OCI-LY7 (cell line): ENCODE results near the gene ZMYM5. TPM values are rescaled to one million over a fixed set of nuclear protein-coding genes. Genes with fewer than 3 reads are reported as not detected.

Experiments used
- BruUV-seq: library from RNA; stranded (reverse); fragments of 400-500 nt; replicated peaks from 2 replicates; lab custom pipeline; 2021; lab: Mats Ljungman, UMichigan
- CTCF ChIA-PET: fragments of 300-600 bp; sonication (Branson Sonifier 250); formaldehyde crosslinking; loops from one replicate; lab custom pipeline; 2022; ENCODE audit warnings: antibody characterized with exemption; ENCODE audit not compliant: unreplicated experiment; lab: Charles Lee
- POLR2A ChIA-PET: fragments of 300-600 bp; sonication (Branson Sonifier 250); formaldehyde crosslinking; loops from one replicate; lab custom pipeline; 2022; ENCODE audit warnings: antibody characterized with exemption; lab: Charles Lee
- DNase-seq: peaks from one replicate; pipeline ENCODE4 v3.0.0-alpha.2; 2015; ENCODE audit warnings: low spot score
- H2AFZ ChIP-seq: fragments of 200-600 bp; sonication (generic), shearing (Covaris generic); 2 replicates; pipeline ENCODE4 v1.6.1; 2014; ENCODE audit warnings: mild to moderate bottlenecking, antibody characterized with exemption, low read length, moderate library complexity
- H3K27ac ChIP-seq: fragments of 200-600 bp; sonication (generic); 2 replicates; pipeline ENCODE4 v1.5.1; 2014; ENCODE audit warnings: mixed run types, low read depth, mild to moderate bottlenecking, moderate library complexity, low read length, inconsistent platforms; ENCODE audit not compliant: poor library complexity, severe bottlenecking
- H3K36me3 ChIP-seq: fragments of 200-600 bp; sonication (generic); 2 replicates; pipeline ENCODE4 v1.6.1; 2014; ENCODE audit warnings: mild to moderate bottlenecking, antibody characterized with exemption, low read length, moderate library complexity, mixed read lengths; ENCODE audit not compliant: insufficient read depth
- H3K4me1 ChIP-seq: fragments of 200-600 bp; sonication (generic); 2 replicates; pipeline ENCODE4 v1.5.1; 2014; ENCODE audit warnings: mild to moderate bottlenecking, low read length; ENCODE audit not compliant: insufficient read depth, poor library complexity, severe bottlenecking
- H3K4me2 ChIP-seq: fragments of 200-600 bp; sonication (generic); 2 replicates; pipeline ENCODE4 v1.6.1; 2014; ENCODE audit warnings: mild to moderate bottlenecking, low read length
- H3K4me3 ChIP-seq: fragments of 200-600 bp; sonication (generic); 2 replicates; pipeline ENCODE4 v1.5.1; 2014; ENCODE audit warnings: mild to moderate bottlenecking, low read depth, low read length; ENCODE audit not compliant: poor library complexity, severe bottlenecking
- H3K79me2 ChIP-seq: fragments of 200-600 bp; sonication (generic); 2 replicates; pipeline ENCODE4 v1.6.1; 2016; ENCODE audit warnings: low read depth, mild to moderate bottlenecking, low read length, moderate library complexity, mixed read lengths; ENCODE audit not compliant: insufficient read depth
- H3K9me2 ChIP-seq: fragments of 200-600 bp; sonication (generic); 2 replicates; pipeline ENCODE4 v1.6.1; 2016; ENCODE audit warnings: mild to moderate bottlenecking, low read length, mixed read lengths; ENCODE audit not compliant: insufficient read depth
- H3K9me3 ChIP-seq: fragments of 200-600 bp; sonication (generic); 2 replicates; pipeline ENCODE4 v1.6.1; 2014; ENCODE audit warnings: mild to moderate bottlenecking, mixed run types, low read length, mixed read lengths
- H4K20me1 ChIP-seq: fragments of 200-600 bp; sonication (generic); 2 replicates; pipeline ENCODE4 v1.6.1; 2014; ENCODE audit warnings: mild to moderate bottlenecking, antibody characterized with exemption, low read length, moderate library complexity, mixed read lengths; ENCODE audit not compliant: insufficient read depth
- CTCF ChIP-seq: fragments of 200-600 bp; sonication (generic); conservative IDR thresholded peaks from 2 replicates; pipeline ENCODE4 v1.5.1; 2014; ENCODE audit warnings: mild to moderate bottlenecking, antibody characterized with exemption, low read length, moderate library complexity, mixed read lengths
- EZH2phosphoT487 ChIP-seq: fragments of 200-600 bp; sonication (generic); IDR thresholded peaks from 2 replicates; pipeline ENCODE4 v1.6.1; 2018; ENCODE audit warnings: low read depth, borderline replicate concordance, mild to moderate bottlenecking, mixed run types, antibody characterized with exemption, low read length, moderate library complexity, mixed read lengths
- intact Hi-C: fragments of 100-400 bp; cut with micrococcal nuclease; formaldehyde crosslinking; loops from one replicate; pipeline ENCODE4 v1.10.0; 2022; ENCODE audit not compliant: unreplicated experiment
- total RNA-seq, 2 experiments: library from RNA; depleted of rRNA in 1 of 2; stranded (reverse); fragments of >200 nt in 1 of 2; shearing (Covaris generic) in 1 of 2; gene quantifications; 2 replicates each; pipeline ENCODE4 v1.2.3, GENCODE V29; 2014 to 2022

ZMYM5 gene
- total RNA-seq, 2 experiments from 2014 or later = 10.2 to 15.2 TPM

GRCh38 chr13:19862481-19863313 lies 752 bp downstream of the ZMYM5 start:
- Histone ChIP-seq H3K27ac (peak overlapping the region; percentile 89), H3K79me2 (peaks cover 55% of the 10 kb centered on the region), H2AFZ (peak overlapping the region; percentile 66), H3K4me2 (peak overlapping the region; percentile 88), H3K4me1 (peaks cover 19% of the 10 kb centered on the region), H3K36me3 (peaks cover 21% of the 10 kb centered on the region), H4K20me1 (no peaks in the 10 kb centered on the region; the same call in 1 of the 2 replicates), H3K9me3 (no peaks in the 10 kb centered on the region), H3K4me3 (peak overlapping the region; percentile 91), H3K9me2 (no peaks in the 10 kb centered on the region)
- CTCF ChIA-PET = no interaction called here
- intact Hi-C loops = loop anchor here (1.0 to 10.0 kb wide), 5 partner anchors 80 to 1040 kb away; partner anchors contain the start of genes MPHOSPH8, PSPC1, XPO4 and ZMYM2
- no peak for TF ChIP-seq EZH2phosphoT487
- TF ChIP-seq CTCF = no peak
- POLR2A ChIA-PET = interaction anchor here (0.7 to 2.0 kb wide), 5 partner anchors 10 to 119 kb away, joined by 3 to 12 read pairs (median 5); no protein-coding TSS in a partner anchor
- BruUV-seq = no TSS peak
- DNase-seq = peak; percentile 65

- CTCF ChIA-PET = interaction anchor here (0.5 kb wide), 1 partner anchor 18 kb away, joined by 3 read pairs; no protein-coding TSS in a partner anchor
- Histone ChIP-seq H4K20me1 (no peaks in the 10 kb centered on the region; the same call in 1 of the 2 replicates), H2AFZ (no peak overlapping the region; the same call in 1 of the 2 replicates), H3K4me2 (peak overlapping the region; percentile 88), H3K36me3 (peaks cover 30% of the 10 kb centered on the region), H3K79me2 (peaks cover 64% of the 10 kb centered on the region), H3K4me3 (peak overlapping the region; percentile 91), H3K4me1 (peaks cover 19% of the 10 kb centered on the region), H3K27ac (peak overlapping the region; percentile 89), H3K9me2 (no peaks in the 10 kb centered on the region), H3K9me3 (0 out of 2 replicates have a peak, but pooled peaks cover 4% of the 10 kb centered on the region)
- BruUV-seq = TSS peak; percentile 68
- intact Hi-C loops = loop anchor here (2.0 to 10.0 kb wide), 4 partner anchors 79 to 1041 kb away; partner anchors contain the start of genes MPHOSPH8, PSPC1 and XPO4
- no peak for TF ChIP-seq CTCF
- DNase-seq = no peak
- POLR2A ChIA-PET = interaction anchor here (0.5 to 2.0 kb wide), 15 partner anchors 10 to 1040 kb away, joined by 3 to 12 read pairs (median 4); no protein-coding TSS in a partner anchor
Observed at GRCh38 chr13:19861762-19862161, 1.7 kb downstream of the ZMYM5 start.
